AG04449 (cell line): ENCODE data around the gene FBXL17.

ENCODE experiments used
- CTCF ChIA-PET: fragments of 350-600 bp; formaldehyde crosslinking; extraction: SDS; loops from one replicate; lab custom pipeline; 2021; ENCODE audit warnings: antibody characterized with exemption; lab: Yijun Ruan, JAX
- POLR2A ChIA-PET: fragments of 400-600, 350-600 bp; formaldehyde crosslinking; extraction: SDS; loops from one replicate; lab custom pipeline; 2020; ENCODE audit warnings: antibody characterized with exemption, inconsistent platforms; lab: Yijun Ruan, JAX
- DNase-seq: peaks from one replicate; pipeline ENCODE4 v3.0.0-alpha.2; 2010; ENCODE audit warnings: low read depth, low spot score
- H3K4me3 ChIP-seq: 2 replicates; pipeline ENCODE4 v1.5.1; 2011; ENCODE audit warnings: low read depth, mild to moderate bottlenecking, control low read depth, low read length
- TF ChIP-seq, protein P1 (sequence below): IDR thresholded peaks from one replicate; pipeline ENCODE4 v1.5.1; 2011; ENCODE audit warnings: mild to moderate bottlenecking, moderate library complexity, low read length, control low read depth, inconsistent platforms; ENCODE audit not compliant: insufficient read depth; ENCODE audit errors: missing control alignments

Gene FBXL17

DNA sequence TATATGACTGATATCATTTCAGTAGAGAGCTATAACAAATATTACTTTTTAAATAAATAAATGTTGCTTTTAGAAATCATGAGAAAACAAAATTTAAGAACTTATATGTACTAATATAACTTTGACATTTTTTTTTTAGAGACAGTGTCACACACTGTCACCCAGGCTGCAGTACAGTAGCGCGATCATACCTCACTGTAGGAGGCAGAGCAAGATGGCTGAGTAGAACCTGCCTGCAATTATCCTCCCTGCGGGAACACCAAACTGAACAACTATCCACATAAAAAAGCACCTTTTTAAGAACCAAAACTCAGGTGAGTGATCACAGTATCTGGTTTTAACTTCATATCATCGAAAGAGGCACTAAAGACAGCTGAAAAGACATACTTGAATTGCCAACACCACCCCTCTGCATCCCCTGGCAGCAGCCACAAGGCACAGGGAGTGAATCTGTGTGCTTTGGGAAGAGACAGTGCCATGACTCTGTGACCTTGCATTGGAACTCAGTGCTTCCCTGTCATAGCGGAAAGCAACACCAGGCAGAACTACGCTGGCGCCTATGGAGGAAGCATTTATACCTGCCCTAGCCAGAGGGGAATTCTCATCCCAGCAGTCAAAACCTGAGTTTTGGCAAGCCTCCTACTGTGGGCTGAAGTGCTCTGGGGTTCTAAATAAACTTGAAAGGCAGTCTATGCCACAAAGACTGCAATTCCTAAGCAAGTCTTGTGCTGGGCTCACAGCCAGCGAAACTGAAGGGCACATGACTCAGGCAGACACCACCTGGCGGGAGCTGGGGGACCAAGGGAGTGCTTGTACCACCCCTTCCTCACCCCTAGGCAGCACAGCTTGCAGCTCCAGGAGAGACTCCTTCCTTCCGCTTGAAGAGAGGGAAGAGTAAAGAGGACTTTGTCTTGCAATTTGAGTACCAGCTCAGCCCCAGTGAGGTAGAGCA is 142.7 kb downstream of the FBXL17 start:
- H3K4me3 ChIP-seq = no peak overlapping the region
- CTCF ChIA-PET = interaction anchor here (0.6 to 3.7 kb wide), 3 partner anchors 13 to 22 kb away, joined by 3 to 32 read pairs (median 8); no protein-coding TSS in a partner anchor
- no peak for DNase-seq
- POLR2A ChIA-PET = no interaction called here
- TF ChIP-seq, protein P1, sequence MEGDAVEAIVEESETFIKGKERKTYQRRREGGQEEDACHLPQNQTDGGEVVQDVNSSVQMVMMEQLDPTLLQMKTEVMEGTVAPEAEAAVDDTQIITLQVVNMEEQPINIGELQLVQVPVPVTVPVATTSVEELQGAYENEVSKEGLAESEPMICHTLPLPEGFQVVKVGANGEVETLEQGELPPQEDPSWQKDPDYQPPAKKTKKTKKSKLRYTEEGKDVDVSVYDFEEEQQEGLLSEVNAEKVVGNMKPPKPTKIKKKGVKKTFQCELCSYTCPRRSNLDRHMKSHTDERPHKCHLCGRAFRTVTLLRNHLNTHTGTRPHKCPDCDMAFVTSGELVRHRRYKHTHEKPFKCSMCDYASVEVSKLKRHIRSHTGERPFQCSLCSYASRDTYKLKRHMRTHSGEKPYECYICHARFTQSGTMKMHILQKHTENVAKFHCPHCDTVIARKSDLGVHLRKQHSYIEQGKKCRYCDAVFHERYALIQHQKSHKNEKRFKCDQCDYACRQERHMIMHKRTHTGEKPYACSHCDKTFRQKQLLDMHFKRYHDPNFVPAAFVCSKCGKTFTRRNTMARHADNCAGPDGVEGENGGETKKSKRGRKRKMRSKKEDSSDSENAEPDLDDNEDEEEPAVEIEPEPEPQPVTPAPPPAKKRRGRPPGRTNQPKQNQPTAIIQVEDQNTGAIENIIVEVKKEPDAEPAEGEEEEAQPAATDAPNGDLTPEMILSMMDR = no peak

DNA sequence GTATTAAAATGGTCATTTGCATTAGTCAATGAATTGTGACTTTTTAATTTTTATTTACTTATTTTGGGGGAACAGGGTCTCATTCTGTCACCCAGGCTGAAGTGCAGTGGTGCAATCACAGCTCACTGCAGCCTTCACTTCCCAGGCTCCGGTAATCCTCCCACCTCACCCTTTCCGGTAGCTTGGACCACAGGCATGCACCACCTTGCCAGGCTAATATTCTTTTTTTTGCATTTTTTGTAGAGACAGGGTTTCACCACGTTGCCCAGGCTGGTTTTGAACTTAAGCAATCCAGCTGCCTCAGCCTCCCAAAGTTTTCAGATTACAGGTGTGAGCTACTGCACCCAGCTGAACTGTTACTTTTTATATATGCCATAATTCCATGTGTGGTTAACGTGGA is 143.4 kb downstream of the FBXL17 start:
- no peak overlapping the region for H3K4me3 ChIP-seq
- CTCF ChIA-PET = interaction anchor here (0.6 to 1.6 kb wide), 3 partner anchors 14 to 22 kb away, joined by 3 to 8 read pairs (median 4); no protein-coding TSS in a partner anchor
- no peak for DNase-seq
- TF ChIP-seq, protein P1 = no peak
- POLR2A ChIA-PET = interaction anchor here (0.7 kb wide), 1 partner anchor 1229 kb away, joined by 3 read pairs; no protein-coding TSS in a partner anchor

DNA sequence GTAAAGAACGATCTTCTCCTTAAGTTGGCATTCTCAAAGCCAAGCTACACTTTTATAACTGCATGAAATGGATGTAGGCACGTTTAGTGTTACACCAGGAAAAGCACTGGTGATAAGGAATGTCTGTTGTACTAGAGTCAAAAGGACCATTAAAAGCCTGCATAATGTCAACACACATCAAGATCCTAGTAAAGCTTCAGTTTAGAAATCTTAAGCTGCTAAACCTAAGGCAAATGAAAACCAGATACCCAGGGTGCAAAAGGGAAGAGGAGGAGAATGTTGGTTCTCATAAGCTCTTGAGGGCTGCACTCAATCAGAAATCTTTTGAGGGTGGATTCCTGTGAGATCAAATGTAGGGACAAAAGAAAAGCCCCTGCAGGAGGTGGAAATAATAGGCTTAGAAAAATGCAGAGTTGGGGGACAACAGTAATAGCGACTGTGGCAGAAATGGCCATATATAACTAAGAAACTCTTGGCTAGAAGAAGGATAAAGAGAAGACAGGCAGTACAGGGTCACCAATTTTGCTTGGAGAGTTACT is 148.2 kb downstream of the FBXL17 start:
- CTCF ChIA-PET = interaction anchor here (2.2 kb wide), 1 partner anchor 27 kb away, joined by 13 read pairs; no protein-coding TSS in a partner anchor
- TF ChIP-seq, protein P1 = no peak
- POLR2A ChIA-PET = no interaction called here

GRCh38 chr5:108232805-108233204 is 149.1 kb downstream of the FBXL17 start:
- DNase-seq = no peak
- ChIA-PET CTCF (interaction anchor here (2.2 kb wide), 1 partner anchor 28 kb away, joined by 13 read pairs; no protein-coding TSS in a partner anchor), POLR2A (no interaction called here)
- H3K4me3 ChIP-seq = no peak overlapping the region
- TF ChIP-seq, protein P1 = no peak

More for the DNA sequence above, 148.2 kb downstream of the FBXL17 start:
- DNase-seq = no peak
- no peak overlapping the region for H3K4me3 ChIP-seq

GRCh38 chr5:108222011-108222410 is 159.9 kb downstream of the FBXL17 start:
- TF ChIP-seq, protein P1 = no peak
- DNase-seq = no peak
- CTCF ChIA-PET = interaction anchor here (0.8 kb wide), 1 partner anchor 24 kb away, joined by 3 read pairs; no protein-coding TSS in a partner anchor
- no peak overlapping the region for H3K4me3 ChIP-seq
- POLR2A ChIA-PET = no interaction called here

- no peak overlapping the region for H3K4me3 ChIP-seq
- ChIA-PET POLR2A (no interaction called here), CTCF (no interaction called here)
- TF ChIP-seq, protein P1 = no peak
- DNase-seq = no peak
Observed at GRCh38 chr5:108220834-108221233, 161.1 kb downstream of the FBXL17 start.
